Ovary (tissue), 9 donors: ENCODE data around the gene CCL13. TPM values are rescaled to one million over a fixed set of nuclear protein-coding genes. Genes with fewer than 3 reads are reported as not detected.

Experiments
- DNase-seq, 5 donors: peaks; one replicate each; pipeline ENCODE4 v3.0.0-alpha.2; 2019 to 2020
- H3K27ac ChIP-seq, 2 donors: fragments of 200-600 bp; one replicate each; pipeline versions ENCODE4 v1.5.1 to v1.8.0; 2019 to 2022
- H3K27me3 ChIP-seq: fragments of 200-600 bp; one replicate; pipeline ENCODE4 v1.8.0; 2022
- H3K36me3 ChIP-seq: fragments of 200-600 bp; sonication (generic); one replicate; pipeline ENCODE4 v1.5.1; 2019
- H3K4me1 ChIP-seq: one replicate; pipeline ENCODE4 v1.8.1; 2013; ENCODE audit warnings: mild to moderate bottlenecking, moderate library complexity; ENCODE audit not compliant: insufficient read depth
- H3K4me3 ChIP-seq: fragments of 200-600 bp; sonication (generic); one replicate; pipeline ENCODE4 v1.5.1; 2017
- H3K9me3 ChIP-seq, 2 donors: fragments of 200-600 bp in 1 of 2; sonication (generic) in 1 of 2; one replicate each; pipeline versions ENCODE4 v1.5.1 to v1.8.1; 2013 to 2019; ENCODE audit warnings: mild to moderate bottlenecking in 1 of 2, moderate library complexity in 1 of 2
- CTCF ChIP-seq, 3 donors: fragments of 450-650 bp in 2 of 3; fragments of 200-600 bp in 1 of 3; IDR thresholded peaks; one replicate each; pipeline versions ENCODE4 v1.5.1 to v1.8.0; 2016 to 2022; ENCODE audit warnings: antibody characterized with exemption in 3 of 3, mild to moderate bottlenecking in 1 of 3
- EP300 ChIP-seq: sonication (generic); formaldehyde crosslinking; IDR thresholded peaks from one replicate; pipeline ENCODE4 v1.6.1; 2017; ENCODE audit warnings: antibody characterized with exemption
- POLR2A ChIP-seq: fragments of 450-650 bp; IDR thresholded peaks from one replicate; pipeline ENCODE4 v1.6.1; 2017; ENCODE audit warnings: antibody characterized with exemption, mild to moderate bottlenecking, moderate library complexity
- WGBS, 3 donors: extraction: QIAGEN DNeasy Blood & Tissue Kit in 1 of 3; methylation state at CpG; one replicate each; pipeline versions ENCODE4 v1.1.5 to v1.1.7; 2013 to 2017; 5-methylcytosine and 5-hydroxymethylcytosine counted together
- intact Hi-C, 4 donors: fragments of 100-400 bp; cut with DNase I; formaldehyde crosslinking; loops; one replicate each; pipeline versions ENCODE4 v1.11.0 to v1.15.1; 2022 to 2023
- polyA plus RNA-seq, 2 donors: library from polyadenylated mRNA; stranded (reverse); fragments of 200-250 nt in 1 of 2; fragments of 350-450 nt in 1 of 2; fragmentation: Illumina TruSeq in 1 of 2; extraction: RNeasy Lipid Tissue Mini Kit (QIAGEN cat#74804) in 1 of 2; gene quantifications; one replicate each; pipeline ENCODE4 v1.2.3, GENCODE V29; 2013 to 2014
- total RNA-seq, 7 donors: library from RNA; depleted of rRNA in 2 of 7; stranded (reverse); fragments of >200 nt in 2 of 7; fragmentation: NEBNext Ultra II Directional in 3 of 7; extraction: Animal tissue kit (Norgen Biotek cat#: 25700) in 3 of 7; gene quantifications; one replicate each; pipeline versions ENCODE4 v1.1.0 to v1.2.4, GENCODE V29; 2016 to 2023
- donor health status: DM: no; HTN: no; CAD: no; lungs with moderate emphysema.
- donor health status: DM: no; HTN: no; CAD: no.
- donor health status: Bipolar disorder and iron deficiency.
- donor health status: DM: yes; HTN: yes; CAD: no.
- donor health status: DM: no; HTN: no; CAD: no.
- donor health status: DM: yes; HTN: yes; CAD: no.

CCL13 gene
- total and polyA plus RNA-seq, 9 donors = 0.47 to 5.1 (median 0.59) TPM; not detected in 4

- Histone ChIP-seq H3K9me3 (no peaks in the 10 kb centered on the region), H3K27me3 (no peaks in the 10 kb centered on the region), H3K36me3 (no peaks in the 10 kb centered on the region), H3K4me1 (no peaks in the 10 kb centered on the region), H3K4me3 (no peak overlapping the region), H3K27ac (no peak overlapping the region)
- 77 to 86% (median 79%) methylated on average over 5 of the region's 5 CpGs for WGBS, 3 donors
- TF ChIP-seq POLR2A (no peak), CTCF (IDR thresholded peaks at IDR 0.05) (no peak), EP300 (no peak)
- no peak for DNase-seq
- intact Hi-C loops = no loop called here
Observed at GRCh38 chr17:34379868-34380267, 23.6 kb downstream of the CCL13 start.

DNA sequence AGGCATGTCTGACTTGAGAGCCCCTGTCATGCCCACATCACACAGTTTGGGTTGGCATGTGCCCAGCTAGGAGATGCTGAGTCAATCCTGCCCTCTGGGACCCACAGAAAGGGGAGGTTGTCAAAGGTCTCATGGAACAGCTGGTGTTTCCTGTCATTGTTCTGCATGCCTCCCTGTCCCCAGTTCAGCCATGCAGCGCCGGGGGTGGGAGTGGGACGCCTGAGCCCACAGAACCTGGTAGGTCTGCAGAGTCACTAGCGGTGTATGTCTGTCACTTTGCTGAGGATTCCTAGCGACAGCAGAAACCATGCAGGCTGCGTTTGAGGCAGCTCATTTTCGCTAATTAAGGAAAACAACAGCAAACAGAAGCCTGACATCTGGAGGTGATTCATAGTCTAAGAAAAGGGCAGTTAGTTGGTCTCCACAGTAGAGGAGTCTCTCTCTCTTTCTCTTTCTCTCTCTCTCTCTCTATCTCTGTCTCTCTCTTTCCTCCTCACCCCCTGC lies 26.4 kb downstream of the CCL13 start:
- Histone ChIP-seq H3K9me3 (no peaks in the 10 kb centered on the region), H3K4me1 (no peaks in the 10 kb centered on the region), H3K36me3 (no peaks in the 10 kb centered on the region), H3K27me3 (no peaks in the 10 kb centered on the region), H3K4me3 (no peak overlapping the region), H3K27ac (no peak overlapping the region)
- intact Hi-C loops = no loop called here
- TF ChIP-seq CTCF (IDR thresholded peaks at IDR 0.05) = no peak
- no peak for TF ChIP-seq POLR2A
- TF ChIP-seq EP300 = no peak
- 39 to 52% (median 49%) methylated on average over 7 of the region's 7 CpGs for WGBS, 3 donors
- DNase-seq = no peak

GRCh38 chr17:34383216-34383615 lies 26.9 kb downstream of the CCL13 start:
- Histone ChIP-seq H3K4me3 (no peak overlapping the region), H3K9me3 (no peaks in the 10 kb centered on the region), H3K36me3 (no peaks in the 10 kb centered on the region), H3K27me3 (no peaks in the 10 kb centered on the region), H3K4me1 (no peaks in the 10 kb centered on the region), H3K27ac (no peak overlapping the region)
- intact Hi-C loops = no loop called here
- no peak for DNase-seq
- TF ChIP-seq EP300 = no peak
- no peak for TF ChIP-seq POLR2A
- TF ChIP-seq CTCF (IDR thresholded peaks at IDR 0.05) = no peak
- WGBS, 3 donors = 80 to 83% (median 83%) methylated on average over 3 of the region's 3 CpGs

GRCh38 chr17:34384271-34384670 lies 28.0 kb downstream of the CCL13 start:
- no peak for DNase-seq
- intact Hi-C loops = no loop called here
- TF ChIP-seq CTCF (IDR thresholded peaks at IDR 0.05) (no peak), POLR2A (no peak), EP300 (no peak)
- Histone ChIP-seq H3K4me1 (no peaks in the 10 kb centered on the region), H3K36me3 (no peaks in the 10 kb centered on the region), H3K27ac (no peak overlapping the region), H3K27me3 (no peaks in the 10 kb centered on the region), H3K9me3 (no peaks in the 10 kb centered on the region), H3K4me3 (no peak overlapping the region)
- 68 to 92% (median 75%) methylated on average over 1 of the region's 1 CpG for WGBS, 3 donors
